NB4 (cell line): ENCODE data around the gene SSH2.

Source experiments
- DNase-seq: peaks from one replicate; pipeline ENCODE4 v3.0.0; 2010; ENCODE audit warnings: low read depth
- H3K4me3 ChIP-seq: one replicate; pipeline ENCODE4 v1.5.1; 2011; ENCODE audit warnings: mild to moderate bottlenecking, low read depth, low read length, moderate library complexity
- MYC ChIP-seq: IDR thresholded peaks from 2 replicates; pipeline ENCODE4 v1.6.1; 2011; ENCODE audit warnings: low read depth, low read length
- POLR2A ChIP-seq: IDR thresholded peaks from 2 replicates; pipeline ENCODE4 v1.6.1; 2011; ENCODE audit warnings: mild to moderate bottlenecking; ENCODE audit not compliant: insufficient read length; ENCODE audit errors: extremely low read depth
- TF ChIP-seq, protein P1 (sequence below): IDR thresholded peaks from 2 replicates; pipeline ENCODE4 v1.6.1; 2011; ENCODE audit warnings: low read depth, low read length
- TF ChIP-seq, protein P2 (sequence below): IDR thresholded peaks from one replicate; pipeline ENCODE4 v1.5.1; 2012; ENCODE audit warnings: low read depth, low read length

Gene SSH2

DNA sequence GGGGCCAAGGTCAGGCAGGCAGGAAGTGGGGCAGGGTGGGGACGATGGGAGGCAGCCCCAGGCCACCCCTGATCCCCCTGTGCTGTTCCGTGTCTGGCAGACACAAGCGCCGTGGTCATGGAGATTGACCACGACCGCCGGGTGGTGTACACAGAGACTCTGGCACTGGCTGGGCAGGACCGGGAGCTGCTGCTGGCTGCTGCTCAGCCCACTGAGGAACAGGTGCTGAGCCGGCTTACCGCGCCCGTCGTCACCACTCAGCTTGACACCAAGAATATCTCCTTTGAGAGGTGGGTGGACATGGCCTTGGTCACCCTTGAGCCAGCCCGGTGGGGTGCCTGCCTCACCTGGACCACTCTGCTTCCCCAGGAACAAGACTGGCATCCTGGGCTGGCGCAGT is 321.0 kb downstream of the SSH2 start:
- H3K4me3 ChIP-seq, result no peak overlapping the region
- DNase-seq, result no peak
- TF ChIP-seq, protein P1, sequence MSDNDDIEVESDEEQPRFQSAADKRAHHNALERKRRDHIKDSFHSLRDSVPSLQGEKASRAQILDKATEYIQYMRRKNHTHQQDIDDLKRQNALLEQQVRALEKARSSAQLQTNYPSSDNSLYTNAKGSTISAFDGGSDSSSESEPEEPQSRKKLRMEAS, result no peak
- no peak for TF ChIP-seq POLR2A
- TF ChIP-seq, protein P2, sequence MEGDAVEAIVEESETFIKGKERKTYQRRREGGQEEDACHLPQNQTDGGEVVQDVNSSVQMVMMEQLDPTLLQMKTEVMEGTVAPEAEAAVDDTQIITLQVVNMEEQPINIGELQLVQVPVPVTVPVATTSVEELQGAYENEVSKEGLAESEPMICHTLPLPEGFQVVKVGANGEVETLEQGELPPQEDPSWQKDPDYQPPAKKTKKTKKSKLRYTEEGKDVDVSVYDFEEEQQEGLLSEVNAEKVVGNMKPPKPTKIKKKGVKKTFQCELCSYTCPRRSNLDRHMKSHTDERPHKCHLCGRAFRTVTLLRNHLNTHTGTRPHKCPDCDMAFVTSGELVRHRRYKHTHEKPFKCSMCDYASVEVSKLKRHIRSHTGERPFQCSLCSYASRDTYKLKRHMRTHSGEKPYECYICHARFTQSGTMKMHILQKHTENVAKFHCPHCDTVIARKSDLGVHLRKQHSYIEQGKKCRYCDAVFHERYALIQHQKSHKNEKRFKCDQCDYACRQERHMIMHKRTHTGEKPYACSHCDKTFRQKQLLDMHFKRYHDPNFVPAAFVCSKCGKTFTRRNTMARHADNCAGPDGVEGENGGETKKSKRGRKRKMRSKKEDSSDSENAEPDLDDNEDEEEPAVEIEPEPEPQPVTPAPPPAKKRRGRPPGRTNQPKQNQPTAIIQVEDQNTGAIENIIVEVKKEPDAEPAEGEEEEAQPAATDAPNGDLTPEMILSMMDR, result no peak
- no peak for TF ChIP-seq MYC

- H3K4me3 ChIP-seq, result no peak overlapping the region
- TF ChIP-seq, protein P2, result no peak
- TF ChIP-seq POLR2A, result no peak
- TF ChIP-seq, protein P1, result no peak
- no peak for TF ChIP-seq MYC
- no peak for DNase-seq
These were observed 322.4 kb downstream of the SSH2 start for GRCh38 chr17:29607557-29608195.

DNA sequence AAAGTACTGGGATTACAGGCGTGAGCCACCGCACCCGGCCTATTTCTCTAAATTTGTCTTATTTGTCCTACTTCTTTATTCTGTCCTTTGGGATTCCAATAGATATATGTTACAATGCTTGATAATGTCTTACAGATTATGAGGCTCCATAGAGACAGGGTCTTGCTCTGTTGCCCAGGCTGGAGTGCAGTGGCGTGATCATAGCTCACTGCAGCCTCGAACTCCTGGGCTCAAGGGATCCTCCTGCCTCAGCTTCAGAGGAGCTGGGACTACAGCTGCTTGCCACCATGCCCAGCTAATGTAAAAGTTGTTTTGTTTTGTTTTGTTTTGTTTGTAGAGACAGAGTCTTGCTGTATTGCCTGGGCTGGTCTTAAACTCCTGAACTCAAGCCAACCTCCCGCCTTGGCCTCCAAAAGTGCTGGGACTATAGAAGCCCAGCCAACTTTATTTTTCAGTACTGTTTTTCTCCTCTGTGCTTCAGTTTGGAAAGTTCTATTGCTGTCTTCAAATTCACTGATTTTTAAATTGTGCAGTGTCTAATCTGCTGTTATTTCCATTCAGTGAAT is 326.8 kb downstream of the SSH2 start:
- TF ChIP-seq, protein P2, result no peak
- TF ChIP-seq MYC (no peak), POLR2A (no peak)
- TF ChIP-seq, protein P1, result no peak
- no peak overlapping the region for H3K4me3 ChIP-seq
- DNase-seq, result no peak

GRCh38 chr17:29597361-29598172 is 332.5 kb downstream of the SSH2 start:
- peak; percentile 82 for DNase-seq
- H3K4me3 ChIP-seq, result no peak overlapping the region
- TF ChIP-seq POLR2A (no peak), MYC (no peak)
- TF ChIP-seq, protein P2, result no peak
- TF ChIP-seq, protein P1, result no peak

DNA sequence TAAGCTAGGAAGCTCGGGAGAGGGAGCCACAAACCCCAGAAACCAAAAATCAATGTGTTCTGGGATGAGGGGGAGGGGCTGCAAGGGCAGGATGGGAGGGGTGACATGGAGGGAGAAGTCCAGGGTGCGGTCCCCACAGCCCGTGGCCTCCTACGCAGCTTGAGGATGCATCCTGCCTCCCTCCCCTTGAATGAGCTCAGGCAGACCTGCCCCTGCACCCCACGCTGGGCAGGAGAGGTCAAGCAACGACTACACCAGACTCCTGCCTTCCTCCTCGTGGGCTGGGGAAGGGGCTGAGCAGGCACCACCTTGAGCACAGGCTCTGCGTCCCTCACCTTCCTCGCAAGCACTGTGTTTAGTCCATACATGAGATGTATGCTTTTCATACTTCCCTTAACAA is 333.2 kb downstream of the SSH2 start:
- peak; percentile 47 for DNase-seq
- TF ChIP-seq POLR2A (no peak), MYC (no peak)
- TF ChIP-seq, protein P1, result no peak
- TF ChIP-seq, protein P2, result no peak
- no peak overlapping the region for H3K4me3 ChIP-seq
